Naive thymus-derived CD8-positive, alpha-beta T cell (primary cell): ENCODE measurements around the gene CEMIP2. TPM values are rescaled to one million over a fixed set of nuclear protein-coding genes. Genes with fewer than 3 reads are reported as not detected.
A peak's percentile ranks its signal among the peaks of the same experiment; 100 is the strongest.

Experiments used
- ATAC-seq, 2 donors: fragments of 150-1000 bp; cut with Tn5 transposase in 1 of 2; sonication (Bioruptor Pico), chemical (Tn5 transposase) in 1 of 2; 1 replicate in 1 of 2; 2 replicates in 1 of 2; pipeline ENCODE4 v1.10.0; 2021; ENCODE audit warnings: mild to moderate bottlenecking in 2 of 2, moderate library complexity in 2 of 2
- POLR2A ChIA-PET: fragments of 350-600 bp; sonication (Branson Sonifier 250); formaldehyde crosslinking; loops from one replicate; lab custom pipeline; 2021; ENCODE audit warnings: antibody characterized with exemption; lab: Charles Lee
- DNase-seq, 10 donors: peaks; one replicate each; pipeline versions ENCODE4 v3.0.0 to v3.0.0-alpha.2; 2020 to 2022
- H3K27ac Mint-ChIP-seq, 10 donors: one replicate each; pipeline ENCODE4 v1.8.0; 2020 to 2022; ENCODE audit warnings: mild to moderate bottlenecking in 10 of 10, mixed read lengths in 10 of 10, moderate library complexity in 4 of 10, inconsistent platforms in 1 of 10
- H3K27me3 Mint-ChIP-seq, 5 donors: one replicate each; pipeline ENCODE4 v1.8.0; 2021 to 2022; ENCODE audit warnings: mixed read lengths in 5 of 5
- H3K36me3 Mint-ChIP-seq, 3 donors: one replicate each; pipeline ENCODE4 v1.8.0; 2020 to 2022; ENCODE audit warnings: mixed read lengths in 3 of 3, mild to moderate bottlenecking in 2 of 3, inconsistent platforms in 1 of 3
- H3K4me1 Mint-ChIP-seq, 4 donors: one replicate each; pipeline ENCODE4 v1.8.0; 2021 to 2022; ENCODE audit warnings: mixed read lengths in 4 of 4
- H3K4me3 Mint-ChIP-seq, 10 donors: one replicate each; pipeline ENCODE4 v1.8.0; 2020 to 2022; ENCODE audit warnings: mild to moderate bottlenecking in 10 of 10, mixed read lengths in 10 of 10, moderate library complexity in 6 of 10, inconsistent platforms in 1 of 10
- H3K9me3 Mint-ChIP-seq, 9 donors: one replicate each; pipeline ENCODE4 v1.8.0; 2020 to 2022; ENCODE audit warnings: mixed read lengths in 9 of 9, mild to moderate bottlenecking in 3 of 9, inconsistent platforms in 1 of 9, moderate library complexity in 1 of 9
- polyA plus RNA-seq, 3 donors: library from polyadenylated mRNA; unstranded; fragments of 300-500 nt; fragmentation: Illumina TruSeq; gene quantifications; one replicate each; pipeline ENCODE4 v1.2.3, GENCODE V29; 2021
- total RNA-seq, 8 experiments: library from RNA in 2 of 8; stranded (reverse) in 2 of 8; gene quantifications; one replicate each; pipeline ENCODE4 v1.2.3 and lab custom pipeline; 2021 to 2026

Gene CEMIP2
- total and polyA plus RNA-seq, 5 experiments from 2014 or later = 5.9 to 71.9 (median 12.9) TPM

- peak in 6 of 10 donors; percentile 15 to 84 (median 64) for DNase-seq
These were observed 26.9 kb upstream of the CEMIP2 start for GRCh38 chr9:71795097-71795813.

GRCh38 chr9:71793386-71794105, 25.2 kb upstream of the CEMIP2 start:
- DNase-seq (no peak), ATAC-seq (no peak)
- H3K4me1 Mint-ChIP-seq = peaks cover 33 to 76% (median 72%) of the 10 kb centered on the region in 4 donors
- peaks cover 0 to 4% (median 0%) of the 10 kb centered on the region in 3 donors for H3K36me3 Mint-ChIP-seq
- POLR2A ChIA-PET = interaction anchor here (0.8 to 5.4 kb wide), 9 partner anchors 8 to 572 kb away, joined by 3 to 81 read pairs (median 5); partner anchors contain the start of genes CEMIP2 and ZFAND5
- H3K27ac Mint-ChIP-seq = peak overlapping the region; percentile 93 to 99 (median 98)
- no peaks in the 10 kb centered on the region for H3K27me3 Mint-ChIP-seq
- peaks cover 0 to 26% (median 0%) of the 10 kb centered on the region in 9 donors for H3K9me3 Mint-ChIP-seq
- peak overlapping the region in 9 of 10 donors; percentile 14 to 76 (median 66) for H3K4me3 Mint-ChIP-seq

More at GRCh38 chr9:71795097-71795813, 26.9 kb upstream of the CEMIP2 start:
- Mint-ChIP-seq H3K4me1 (peaks cover 35 to 72% (median 71%) of the 10 kb centered on the region in 4 donors), H3K27ac (peak overlapping the region; percentile 93 to 99 (median 98)), H3K9me3 (peaks cover 0 to 26% (median 0%) of the 10 kb centered on the region in 9 donors), H3K27me3 (no peaks in the 10 kb centered on the region), H3K4me3 (peak overlapping the region; percentile 34 to 78 (median 74)), H3K36me3 (peaks cover 0 to 4% (median 3%) of the 10 kb centered on the region in 3 donors)
- POLR2A ChIA-PET = interaction anchor here (0.6 to 5.4 kb wide), 15 partner anchors 9 to 1376 kb away, joined by 3 to 81 read pairs (median 4); partner anchors contain the start of genes ABHD17B, C9orf85 and CEMIP2
- ATAC-seq = peak; percentile 89 to 92

DNA sequence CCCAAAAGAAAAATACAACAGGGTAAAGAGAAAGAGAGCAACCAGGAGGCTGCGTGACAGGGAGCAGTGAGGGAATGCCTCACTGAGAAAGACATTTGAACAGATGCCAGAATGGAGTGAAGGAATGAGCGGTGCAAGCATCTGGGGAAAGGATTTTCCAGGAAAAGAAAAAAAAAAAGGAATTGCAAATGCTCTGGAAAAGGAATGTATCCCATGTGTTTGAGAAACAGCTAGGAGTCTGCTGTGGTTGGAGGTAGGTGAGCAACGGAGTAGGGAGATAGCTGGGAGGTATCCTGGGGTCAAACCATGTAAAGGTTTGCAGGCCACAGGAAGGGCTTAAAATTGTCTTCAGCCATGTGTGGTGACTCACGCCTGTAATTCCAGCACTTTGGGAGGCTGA, 23.6 kb upstream of the CEMIP2 start:
- H3K9me3 Mint-ChIP-seq = peaks cover 0 to 26% (median 0%) of the 10 kb centered on the region in 9 donors
- DNase-seq (no peak), ATAC-seq (no peak)
- POLR2A ChIA-PET = interaction anchor here (0.9 to 1.3 kb wide), 6 partner anchors 9 to 25 kb away, joined by 3 to 7 read pairs (median 4); partner anchors contain the start of gene CEMIP2
- H3K4me1 Mint-ChIP-seq = peaks cover 29 to 63% (median 61%) of the 10 kb centered on the region in 4 donors
- H3K4me3 Mint-ChIP-seq = peak overlapping the region in 8 of 10 donors; percentile 1 to 73 (median 30)
- peak overlapping the region; percentile 81 to 99 (median 94) for H3K27ac Mint-ChIP-seq
- H3K27me3 Mint-ChIP-seq = no peaks in the 10 kb centered on the region
- peaks cover 0 to 4% (median 0%) of the 10 kb centered on the region in 3 donors for H3K36me3 Mint-ChIP-seq

GRCh38 chr9:71790296-71790695, 22.0 kb upstream of the CEMIP2 start:
- peaks cover 0 to 24% (median 0%) of the 10 kb centered on the region in 9 donors for H3K9me3 Mint-ChIP-seq
- POLR2A ChIA-PET = interaction anchor here (0.9 kb wide), 1 partner anchor 17 kb away, joined by 3 read pairs; no protein-coding TSS in a partner anchor
- peaks cover 0 to 4% (median 0%) of the 10 kb centered on the region in 3 donors for H3K36me3 Mint-ChIP-seq
- H3K4me1 Mint-ChIP-seq = peaks cover 28 to 50% (median 46%) of the 10 kb centered on the region in 4 donors
- ATAC-seq (no peak), DNase-seq (no peak)
- no peaks in the 10 kb centered on the region for H3K27me3 Mint-ChIP-seq
- H3K27ac Mint-ChIP-seq = peak overlapping the region in 5 of 10 donors; percentile 30 to 98 (median 66)
- no peak overlapping the region for H3K4me3 Mint-ChIP-seq

DNA sequence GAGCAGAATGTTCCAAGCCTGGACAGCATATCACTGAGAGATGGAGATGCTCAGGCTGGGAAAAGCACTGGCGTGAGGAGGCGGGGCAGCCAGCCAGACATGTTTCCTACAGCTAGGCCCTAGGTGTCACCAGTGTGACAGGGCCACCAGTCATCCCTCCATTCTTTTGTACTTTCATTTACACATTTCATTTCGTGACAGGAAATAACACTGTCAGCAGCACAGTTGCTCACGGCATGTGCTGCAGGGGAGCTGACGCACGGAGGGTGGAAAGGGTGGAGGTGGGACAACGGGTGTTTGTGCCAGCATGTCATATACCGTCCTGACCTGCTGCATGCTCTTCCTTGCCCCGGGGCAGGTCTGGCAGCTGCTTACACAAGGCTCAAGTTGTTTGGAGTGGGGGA, 14.8 kb upstream of the CEMIP2 start:
- peak overlapping the region; percentile 62 to 80 (median 78) for H3K4me3 Mint-ChIP-seq
- ATAC-seq (peak; percentile 95), DNase-seq (peak; percentile 64 to 93 (median 87))
- H3K36me3 Mint-ChIP-seq = peaks cover 0 to 4% (median 4%) of the 10 kb centered on the region in 3 donors
- peaks cover 0 to 4% (median 0%) of the 10 kb centered on the region in 9 donors for H3K9me3 Mint-ChIP-seq
- POLR2A ChIA-PET = interaction anchor here (0.5 to 5.8 kb wide), 13 partner anchors 8 to 1350 kb away, joined by 3 to 81 read pairs (median 5); partner anchors contain the start of genes ABHD17B, C9orf85 and CEMIP2
- H3K27me3 Mint-ChIP-seq = no peaks in the 10 kb centered on the region
- peak overlapping the region; percentile 95 to 100 (median 99) for H3K27ac Mint-ChIP-seq
- peaks cover 26 to 54% (median 53%) of the 10 kb centered on the region in 4 donors for H3K4me1 Mint-ChIP-seq

- peak in 1 of 2 donors; percentile 9 for ATAC-seq
- Mint-ChIP-seq H3K27me3 (no peaks in the 10 kb centered on the region), H3K4me3 (peak overlapping the region in 8 of 10 donors; percentile 0 to 79 (median 44)), H3K36me3 (peaks cover 0 to 4% (median 4%) of the 10 kb centered on the region in 3 donors), H3K4me1 (peaks cover 26 to 59% (median 54%) of the 10 kb centered on the region in 4 donors), H3K27ac (peak overlapping the region; percentile 95 to 100 (median 99)), H3K9me3 (peaks cover 0 to 4% (median 0%) of the 10 kb centered on the region in 9 donors)
- POLR2A ChIA-PET = interaction anchor here (0.6 to 5.8 kb wide), 7 partner anchors 13 to 130 kb away, joined by 3 to 81 read pairs (median 4); partner anchors contain the start of genes ABHD17B, C9orf85 and CEMIP2
- peak in 1 of 10 donors; percentile 50 for DNase-seq
These were observed 13.1 kb upstream of the CEMIP2 start for GRCh38 chr9:71781391-71781790.

GRCh38 chr9:71780953-71781352, 12.6 kb upstream of the CEMIP2 start:
- POLR2A ChIA-PET = interaction anchor here (0.6 to 5.8 kb wide), 9 partner anchors 9 to 130 kb away, joined by 3 to 81 read pairs (median 4); partner anchors contain the start of genes ABHD17B, C9orf85 and CEMIP2
- Mint-ChIP-seq H3K27ac (peak overlapping the region; percentile 95 to 100 (median 99)), H3K4me1 (peaks cover 26 to 63% (median 54%) of the 10 kb centered on the region in 4 donors), H3K27me3 (no peaks in the 10 kb centered on the region), H3K36me3 (peaks cover 0 to 4% (median 4%) of the 10 kb centered on the region in 3 donors), H3K9me3 (peaks cover 0 to 4% (median 0%) of the 10 kb centered on the region in 9 donors), H3K4me3 (peak overlapping the region in 6 of 10 donors; percentile 22 to 79 (median 50))
- DNase-seq (no peak), ATAC-seq (no peak)

DNA sequence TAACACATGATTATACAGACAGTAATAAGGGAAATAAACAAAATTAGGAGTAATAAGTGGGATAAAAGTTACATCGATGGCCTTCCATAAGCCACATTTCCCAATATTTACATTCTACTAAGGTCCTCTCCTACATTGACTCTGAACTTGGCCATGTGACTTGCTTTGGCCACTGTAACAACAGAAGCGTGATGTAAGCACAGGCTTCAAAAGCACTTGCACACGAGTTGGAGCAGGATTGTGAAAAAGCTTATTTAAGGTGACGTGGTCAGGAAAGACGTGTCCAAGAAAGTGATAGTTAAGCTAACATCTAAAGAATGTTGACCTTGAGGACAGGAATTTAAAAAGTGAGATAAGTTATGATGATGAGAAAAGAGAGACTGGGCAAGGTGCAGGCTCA, 9.8 kb upstream of the CEMIP2 start:
- no peak overlapping the region for H3K4me3 Mint-ChIP-seq
- H3K9me3 Mint-ChIP-seq = no peaks in the 10 kb centered on the region

DNA sequence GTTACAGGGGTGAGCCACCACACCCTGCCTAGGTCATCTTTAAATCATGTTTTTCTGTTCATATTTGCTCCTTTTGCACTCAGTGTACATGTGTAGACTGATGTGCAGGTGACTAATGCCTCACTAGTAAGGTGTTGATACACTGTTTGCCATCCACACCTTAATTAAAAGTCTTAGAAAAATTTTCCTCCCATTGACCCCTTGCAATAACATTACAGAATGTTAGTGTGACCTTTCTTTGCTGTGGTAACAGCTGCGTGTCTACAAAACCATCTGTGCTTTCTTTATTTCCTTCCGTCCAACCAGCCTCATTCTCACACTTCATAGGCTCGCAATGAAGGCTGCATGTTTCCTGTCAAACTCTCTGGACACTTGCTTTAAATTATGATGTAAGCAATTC, 6.6 kb upstream of the CEMIP2 start:
- no peaks in the 10 kb centered on the region for H3K36me3 Mint-ChIP-seq
- POLR2A ChIA-PET = interaction anchor here (1.4 kb wide), 1 partner anchor 8 kb away, joined by 4 read pairs; no protein-coding TSS in a partner anchor
- peak overlapping the region in 1 of 10 donors; percentile 57 for H3K4me3 Mint-ChIP-seq
- ATAC-seq = peak in 1 of 2 donors; percentile 27
- H3K27ac Mint-ChIP-seq = peak overlapping the region in 6 of 10 donors; percentile 7 to 74 (median 50)
- H3K9me3 Mint-ChIP-seq = no peaks in the 10 kb centered on the region
- H3K4me1 Mint-ChIP-seq = peaks cover 3 to 44% (median 16%) of the 10 kb centered on the region in 4 donors
- H3K27me3 Mint-ChIP-seq = no peaks in the 10 kb centered on the region
- DNase-seq = no peak

More for the DNA sequence above, 9.8 kb upstream of the CEMIP2 start:
- DNase-seq (no peak), ATAC-seq (no peak)
- POLR2A ChIA-PET = interaction anchor here (0.6 to 5.8 kb wide), 2 partner anchors 10 to 86 kb away, joined by 4 to 64 read pairs; partner anchors contain the start of gene CEMIP2
- H3K4me1 Mint-ChIP-seq = peaks cover 17 to 65% (median 45%) of the 10 kb centered on the region in 4 donors
- H3K36me3 Mint-ChIP-seq = no peaks in the 10 kb centered on the region
- no peaks in the 10 kb centered on the region for H3K27me3 Mint-ChIP-seq
- H3K27ac Mint-ChIP-seq = peak overlapping the region in 7 of 10 donors; percentile 12 to 82 (median 44)

GRCh38 chr9:71772726-71773125, 4.4 kb upstream of the CEMIP2 start:
- no peaks in the 10 kb centered on the region for H3K27me3 Mint-ChIP-seq
- DNase-seq = no peak
- H3K27ac Mint-ChIP-seq = no peak overlapping the region
- H3K4me3 Mint-ChIP-seq = no peak overlapping the region
- peaks cover 0 to 2% (median 0%) of the 10 kb centered on the region in 3 donors for H3K36me3 Mint-ChIP-seq
- ATAC-seq = no peak
- peaks cover 9 to 38% (median 13%) of the 10 kb centered on the region in 4 donors for H3K4me1 Mint-ChIP-seq
- no peaks in the 10 kb centered on the region for H3K9me3 Mint-ChIP-seq
- POLR2A ChIA-PET = no interaction called here

DNA sequence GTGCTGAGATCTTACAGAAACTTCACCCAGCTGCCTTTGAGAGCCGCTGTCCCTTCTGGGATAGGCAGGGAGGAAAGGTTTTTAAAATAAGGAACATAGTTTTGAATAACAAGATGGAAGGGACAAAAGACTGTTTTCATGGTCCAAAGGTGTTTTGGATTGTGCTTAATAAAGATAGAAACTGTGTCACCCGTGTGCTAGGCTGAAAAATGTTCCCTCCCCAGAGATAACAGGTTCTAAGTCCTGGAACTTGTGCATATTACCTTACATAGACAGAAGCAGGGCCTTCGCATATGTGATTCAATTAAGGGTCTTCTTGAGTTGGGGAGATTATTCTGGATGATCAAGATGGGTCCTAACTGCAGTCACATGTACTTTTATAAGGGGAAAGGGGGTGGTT, 1.9 kb upstream of the CEMIP2 start:
- peaks cover 0 to 4% (median 0%) of the 10 kb centered on the region in 3 donors for H3K36me3 Mint-ChIP-seq
- H3K27me3 Mint-ChIP-seq = no peaks in the 10 kb centered on the region
- POLR2A ChIA-PET = interaction anchor here (0.9 to 4.3 kb wide), 6 partner anchors 11 to 167 kb away, joined by 3 to 64 read pairs (median 18); no protein-coding TSS in a partner anchor
- peaks cover 24 to 46% (median 34%) of the 10 kb centered on the region in 4 donors for H3K4me1 Mint-ChIP-seq
- H3K4me3 Mint-ChIP-seq = peak overlapping the region; percentile 91 to 99 (median 96)
- ATAC-seq (no peak), DNase-seq (no peak)
- H3K27ac Mint-ChIP-seq = peak overlapping the region; percentile 40 to 99 (median 98)
- H3K9me3 Mint-ChIP-seq = no peaks in the 10 kb centered on the region
